ENCODE measurements around the gene ADCY5.

The ADCY5 gene

GRCh38 chr3:123353227-123353849, 95.6 kb downstream of the ADCY5 start:
- no peak for TF ChIP-seq CTCF (conservative IDR thresholded peaks at IDR 0.05; ENCODE audit: low read depth, low read length)
- no peak for DNase-seq (ENCODE audit: low read depth)
- H3K4me3 ChIP-seq (ENCODE audit: low read length): no peak overlapping the region

- DNase-seq (ENCODE audit: low read depth): no peak
- no peak overlapping the region for H3K4me3 ChIP-seq (ENCODE audit: low read length)
- TF ChIP-seq CTCF (conservative IDR thresholded peaks at IDR 0.05; ENCODE audit: low read depth, low read length): no peak
These were observed 96.7 kb downstream of the ADCY5 start for GRCh38 chr3:123352134-123352554.

GRCh38 chr3:123351501-123351900, 97.4 kb downstream of the ADCY5 start:
- TF ChIP-seq CTCF (conservative IDR thresholded peaks at IDR 0.05; ENCODE audit: low read depth, low read length): no peak
- no peak for DNase-seq (ENCODE audit: low read depth)
- no peak overlapping the region for H3K4me3 ChIP-seq (ENCODE audit: low read length)

- no peak for TF ChIP-seq CTCF (conservative IDR thresholded peaks at IDR 0.05; ENCODE audit: low read depth, low read length)
- H3K4me3 ChIP-seq (ENCODE audit: low read length): no peak overlapping the region
- DNase-seq (ENCODE audit: low read depth): no peak
These were observed 97.9 kb downstream of the ADCY5 start for GRCh38 chr3:123350971-123351370.

- no peak overlapping the region for H3K4me3 ChIP-seq (ENCODE audit: low read length)
- DNase-seq (ENCODE audit: low read depth): no peak
- no peak for TF ChIP-seq CTCF (conservative IDR thresholded peaks at IDR 0.05; ENCODE audit: low read depth, low read length)
These were observed 99.1 kb downstream of the ADCY5 start for GRCh38 chr3:123349566-123350435.

GRCh38 chr3:123349201-123349535, 99.7 kb downstream of the ADCY5 start:
- no peak for DNase-seq (ENCODE audit: low read depth)
- TF ChIP-seq CTCF (conservative IDR thresholded peaks at IDR 0.05; ENCODE audit: low read depth, low read length): no peak
- no peak overlapping the region for H3K4me3 ChIP-seq (ENCODE audit: low read length)
